GM12865 (cell line): ENCODE results near the gene TEDC1.
A peak's percentile ranks its signal among the peaks of the same experiment; 100 is the strongest.

Source experiments
- DNase-seq: peaks from one replicate; pipeline ENCODE4 v3.0.0; 2010; ENCODE audit warnings: low read depth
- H3K4me3 ChIP-seq: 2 replicates; pipeline ENCODE4 v1.5.1; 2011; ENCODE audit warnings: mild to moderate bottlenecking, low read depth, low read length, control low read depth
- CTCF ChIP-seq: IDR thresholded peaks from 2 replicates; pipeline ENCODE4 v1.5.1; 2011; ENCODE audit warnings: low read length, control low read depth, low read depth, inconsistent platforms; ENCODE audit not compliant: insufficient read depth; ENCODE audit errors: missing control alignments

The TEDC1 gene

DNA sequence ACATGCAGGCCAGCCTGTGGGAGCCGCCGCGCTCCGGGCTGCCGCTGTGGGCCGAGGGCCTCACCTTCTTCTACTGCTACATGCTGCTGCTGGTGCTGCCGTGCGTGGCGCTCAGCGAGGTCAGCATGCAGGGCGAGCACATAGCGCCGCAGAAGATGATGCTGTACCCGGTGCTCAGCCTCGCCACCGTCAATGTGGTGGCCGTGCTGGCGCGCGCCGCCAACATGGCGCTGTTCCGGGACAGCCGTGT is 38.2 kb downstream of the TEDC1 start:
- DNase-seq: no peak
- no peak for TF ChIP-seq CTCF
- H3K4me3 ChIP-seq: peak overlapping the region; percentile 74

DNA sequence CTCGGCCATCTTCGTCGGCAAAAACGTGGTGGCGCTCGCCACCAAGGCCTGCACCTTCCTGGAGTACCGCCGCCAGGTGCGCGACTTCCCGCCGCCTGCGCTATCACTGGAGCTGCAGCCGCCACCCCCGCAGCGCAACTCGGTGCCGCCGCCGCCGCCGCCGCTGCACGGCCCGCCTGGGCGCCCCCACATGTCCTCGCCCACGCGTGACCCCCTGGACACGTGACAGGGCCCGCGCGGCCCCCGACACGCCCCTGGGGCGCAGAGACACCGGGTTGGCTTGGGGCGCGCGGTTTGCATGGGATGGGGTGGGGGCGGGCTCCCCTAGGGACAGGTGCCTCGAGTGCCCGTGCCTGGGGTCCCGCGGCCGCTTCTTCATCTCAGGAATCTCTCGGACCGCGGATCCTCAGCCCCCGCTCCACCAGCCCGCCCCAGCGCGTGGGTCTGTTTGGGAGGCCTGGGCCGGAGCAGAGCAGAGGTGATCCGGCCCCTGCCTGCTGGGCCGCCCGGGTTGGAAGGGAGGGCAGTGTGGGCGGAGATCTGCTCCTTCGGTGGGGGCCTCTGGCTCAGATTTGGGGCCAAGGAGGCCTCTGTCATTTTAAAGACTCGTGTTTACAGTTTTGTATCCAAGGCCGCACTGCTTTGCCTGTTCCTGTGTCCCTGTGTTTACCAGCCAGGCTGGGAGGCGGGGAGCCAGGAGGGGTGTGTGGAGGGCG is 38.7 kb downstream of the TEDC1 start:
- TF ChIP-seq CTCF: no peak

GRCh38 chr14:105530285-105531087 is 39.4 kb downstream of the TEDC1 start:
- TF ChIP-seq CTCF: no peak
- DNase-seq: no peak
- H3K4me3 ChIP-seq: peak overlapping the region; percentile 74

More for the DNA sequence above, 38.7 kb downstream of the TEDC1 start:
- DNase-seq: peak; percentile 72
- peak overlapping the region; percentile 74 for H3K4me3 ChIP-seq

DNA sequence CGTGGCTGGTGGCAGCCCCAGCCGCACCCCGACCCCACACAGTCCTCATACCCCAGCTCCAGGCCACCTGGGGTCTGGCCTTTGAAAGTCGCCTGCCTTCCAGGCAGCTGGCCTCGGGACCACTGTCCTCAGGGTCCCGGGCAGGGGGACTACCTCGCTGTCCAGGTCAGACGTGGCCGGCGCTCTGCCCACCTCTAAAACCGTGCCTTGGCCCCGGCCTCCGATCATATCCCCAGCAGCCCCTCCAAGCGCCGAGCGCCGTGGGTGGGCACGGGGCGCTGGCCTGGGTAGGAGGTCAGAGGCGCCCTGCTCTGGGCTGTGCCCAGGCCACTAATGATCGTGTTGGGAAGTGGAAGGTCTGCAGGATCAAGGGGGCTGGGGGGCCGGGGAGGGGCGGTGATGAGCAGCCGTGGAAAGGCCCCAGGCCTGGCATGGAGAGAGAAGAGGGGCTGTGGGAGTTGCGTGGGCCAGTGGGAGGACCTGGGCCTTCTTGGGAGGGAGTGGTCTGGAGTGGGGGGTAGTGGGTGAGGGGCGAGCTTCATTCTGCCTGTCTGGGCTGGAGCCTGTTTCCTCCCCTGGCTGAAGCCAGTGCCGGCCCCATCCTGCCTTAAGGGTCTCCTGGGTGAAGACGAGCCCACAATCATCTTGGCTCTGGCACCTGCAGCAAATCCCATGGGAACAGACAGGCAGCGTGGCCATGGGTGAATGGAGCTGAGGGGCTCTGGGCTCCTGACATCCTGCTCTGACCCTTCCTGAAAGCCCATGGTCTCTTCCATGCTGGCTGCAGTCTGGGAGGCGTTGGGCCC is 40.2 kb downstream of the TEDC1 start:
- no peak overlapping the region for H3K4me3 ChIP-seq
- TF ChIP-seq CTCF: no peak
- no peak for DNase-seq

GRCh38 chr14:105531894-105532623 is 41.0 kb downstream of the TEDC1 start:
- no peak for DNase-seq
- H3K4me3 ChIP-seq: no peak overlapping the region
- TF ChIP-seq CTCF: no peak

DNA sequence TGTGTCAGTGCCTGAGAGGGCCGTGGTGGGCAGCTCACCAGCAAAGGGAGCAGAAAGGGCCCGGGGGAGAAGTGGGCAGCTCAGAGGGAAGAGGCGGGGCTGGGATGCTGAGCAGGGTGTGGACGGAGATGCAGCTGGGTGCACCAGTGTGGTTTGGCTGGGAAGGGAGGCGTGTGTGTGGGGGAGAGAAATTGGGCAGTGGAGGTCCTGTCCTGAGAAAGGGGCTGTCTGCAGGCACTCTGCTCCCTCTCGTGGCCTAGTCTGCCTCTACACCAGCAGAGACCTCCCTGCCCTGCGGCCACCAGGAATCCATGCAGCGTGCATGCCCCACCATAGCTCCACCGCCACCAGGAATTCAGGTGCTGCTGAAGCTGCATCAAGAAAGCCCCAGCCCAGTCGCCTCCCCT is 41.7 kb downstream of the TEDC1 start:
- TF ChIP-seq CTCF: peak; percentile 70
- peak; percentile 84 for DNase-seq
- H3K4me3 ChIP-seq: no peak overlapping the region
